ENCODE measurements around the gene KCNMA1.

GRCh38 chr10:77159538-77160110, 478.0 kb downstream of the KCNMA1 start:
- TF ChIP-seq CTCF (conservative IDR thresholded peaks at IDR 0.05) (no peak), EZH2 (IDR thresholded peaks at IDR 0.05; ENCODE audit: low read depth) (no peak)

Data from PC-9 (cell line).